HG03354 (cell line): ENCODE measurements around the gene TRUB1.

ENCODE experiments used
- ATAC-seq: cut with Tn5 transposase; IDR thresholded peaks from one replicate; pipeline ENCODE4 v1.9.1; 2021; ENCODE audit warnings: mild to moderate bottlenecking; ENCODE audit not compliant: unreplicated experiment, poor library complexity, severe bottlenecking

TRUB1 gene

DNA sequence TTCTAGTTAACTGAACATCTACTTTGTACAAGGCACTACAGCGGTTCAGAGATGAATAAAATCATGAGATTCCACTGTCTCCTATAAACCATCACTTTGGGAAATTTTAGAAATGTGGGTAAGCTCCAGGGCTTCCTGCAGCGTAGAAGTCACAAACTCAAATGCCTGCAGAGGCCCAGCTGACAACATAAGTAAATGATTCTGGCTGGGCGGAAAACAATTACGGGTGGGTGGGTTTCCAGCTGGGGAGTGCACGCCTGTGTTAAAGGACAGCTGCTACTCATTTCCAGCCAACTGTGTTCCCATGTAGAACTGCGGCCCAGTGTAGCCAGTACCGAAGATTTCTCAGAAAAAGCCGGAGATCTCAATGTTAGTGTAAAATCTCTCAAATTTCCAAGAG is 85.7 kb downstream of the TRUB1 start:
- no peak for ATAC-seq

DNA sequence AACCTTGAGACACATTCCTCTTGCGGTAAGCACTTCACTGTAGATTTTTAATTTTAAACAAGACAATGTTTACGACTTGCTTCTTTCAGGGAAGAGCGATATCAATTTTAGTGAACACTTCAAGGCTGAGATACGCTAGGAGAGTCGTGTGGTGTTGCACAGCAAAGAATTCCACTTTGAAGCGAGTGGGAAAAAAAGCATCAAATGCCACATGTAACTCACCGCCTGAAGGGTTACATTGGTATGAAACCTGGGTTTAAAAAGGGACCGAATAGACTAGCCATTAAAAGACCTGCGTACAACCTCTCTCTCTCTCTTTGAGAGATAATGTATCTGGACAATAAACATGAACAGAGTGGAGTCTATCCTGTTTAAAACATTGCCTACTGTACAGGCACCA is 86.4 kb downstream of the TRUB1 start:
- ATAC-seq: no peak

DNA sequence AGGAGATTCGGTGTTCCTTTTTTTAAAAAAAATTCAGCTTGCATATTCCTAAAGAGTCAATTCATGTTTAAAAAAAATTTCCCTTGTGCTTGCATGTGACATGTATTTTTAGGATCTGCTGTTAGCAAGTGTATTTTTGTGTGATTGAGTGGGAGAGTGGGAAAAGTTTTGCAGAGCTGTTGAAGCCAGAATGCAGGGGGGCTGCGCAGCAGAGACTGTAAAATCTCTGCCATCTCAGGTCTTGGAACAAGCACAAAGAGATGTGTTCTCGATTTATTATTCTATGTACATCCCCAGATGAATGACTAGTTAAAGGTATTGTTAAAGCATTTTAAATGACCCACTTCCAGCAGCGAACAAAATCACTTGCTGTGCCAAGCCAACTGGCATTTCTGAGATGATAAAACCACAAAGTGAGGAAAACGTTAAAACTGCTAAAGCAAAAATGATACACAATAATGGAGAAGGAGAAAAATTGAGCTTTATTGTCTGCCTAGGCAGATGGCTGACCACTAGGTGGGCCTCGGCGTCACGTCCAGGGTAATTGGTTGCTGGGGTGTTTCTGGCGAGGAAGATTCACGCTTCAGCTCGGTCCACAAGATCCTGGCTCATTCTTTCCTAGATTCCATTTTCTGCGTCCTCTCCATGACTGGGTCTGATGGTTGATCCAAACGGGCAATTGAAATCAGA is 88.2 kb downstream of the TRUB1 start:
- no peak for ATAC-seq

DNA sequence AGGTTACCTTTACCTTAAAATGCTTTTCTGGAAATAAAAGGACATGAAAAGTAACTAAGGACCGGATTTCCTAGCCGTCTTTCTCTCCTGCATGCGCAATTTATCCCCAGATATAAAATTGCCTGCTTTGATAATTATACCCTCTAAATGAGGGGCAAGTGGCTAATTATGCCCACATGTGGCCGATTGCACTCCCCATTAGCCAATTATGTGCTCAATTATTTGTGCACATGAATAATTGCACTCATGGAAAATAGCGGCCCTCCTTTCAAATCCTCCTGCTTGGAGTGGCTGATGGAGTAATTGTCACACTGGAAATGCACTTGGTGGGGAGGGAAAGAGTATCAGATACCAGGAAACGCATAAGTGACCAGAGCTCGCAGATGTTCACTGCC is 88.7 kb downstream of the TRUB1 start:
- ATAC-seq: no peak
